VCaP (cell line): ENCODE measurements around the gene MUSTN1.

ENCODE experiments used
- H3K27ac ChIP-seq: fragments of 450-650 bp; 2 replicates; pipeline ENCODE4 v1.5.1; 2017
- TF ChIP-seq, protein P1 (sequence below): fragments of 450-650 bp; conservative IDR thresholded peaks from 2 replicates; pipeline ENCODE4 v1.5.1; 2017; ENCODE audit warnings: mild to moderate bottlenecking, moderate library complexity

The MUSTN1 gene

DNA sequence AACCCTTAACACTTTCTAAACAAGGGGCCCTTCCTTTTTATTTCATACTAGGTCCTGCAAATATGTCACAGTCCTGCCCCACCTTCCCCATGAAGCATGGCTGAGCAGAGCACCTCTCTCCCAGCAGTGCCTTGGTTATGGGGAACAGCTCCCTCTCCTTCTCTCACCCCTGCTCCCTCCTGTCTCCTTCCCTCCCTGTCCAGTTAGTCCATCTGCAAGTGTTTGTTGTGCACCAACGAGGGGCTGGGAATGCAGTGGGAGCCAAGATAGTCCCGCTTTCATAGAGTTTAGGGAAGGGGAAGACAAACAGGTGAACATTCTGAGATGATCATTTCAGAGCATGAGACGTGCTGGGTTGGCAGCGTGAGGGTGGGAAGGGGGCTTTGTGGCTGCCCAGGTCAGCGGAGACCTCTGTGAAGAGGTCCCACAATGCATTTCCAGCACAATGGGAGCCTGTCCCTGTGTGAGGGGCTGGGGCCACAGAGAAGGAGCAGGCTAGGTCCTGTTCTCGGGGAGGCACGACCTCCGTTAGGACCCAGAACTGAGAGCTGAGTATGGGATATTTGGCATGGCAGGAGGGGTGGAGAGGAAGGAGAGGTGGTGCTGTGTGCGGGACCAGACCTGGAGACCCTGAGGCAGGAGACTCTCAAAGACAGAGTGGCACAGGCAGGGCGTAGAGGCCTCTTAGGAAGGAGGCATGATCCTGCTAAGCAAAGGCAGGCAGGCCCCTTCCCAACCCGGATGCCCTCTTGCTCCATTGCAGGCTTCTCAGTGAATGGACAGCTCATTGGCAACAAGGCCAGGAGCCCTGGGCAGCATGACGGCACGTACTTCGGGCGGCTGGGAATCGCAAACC lies 45.7 kb downstream of the MUSTN1 start:
- TF ChIP-seq, protein P1, sequence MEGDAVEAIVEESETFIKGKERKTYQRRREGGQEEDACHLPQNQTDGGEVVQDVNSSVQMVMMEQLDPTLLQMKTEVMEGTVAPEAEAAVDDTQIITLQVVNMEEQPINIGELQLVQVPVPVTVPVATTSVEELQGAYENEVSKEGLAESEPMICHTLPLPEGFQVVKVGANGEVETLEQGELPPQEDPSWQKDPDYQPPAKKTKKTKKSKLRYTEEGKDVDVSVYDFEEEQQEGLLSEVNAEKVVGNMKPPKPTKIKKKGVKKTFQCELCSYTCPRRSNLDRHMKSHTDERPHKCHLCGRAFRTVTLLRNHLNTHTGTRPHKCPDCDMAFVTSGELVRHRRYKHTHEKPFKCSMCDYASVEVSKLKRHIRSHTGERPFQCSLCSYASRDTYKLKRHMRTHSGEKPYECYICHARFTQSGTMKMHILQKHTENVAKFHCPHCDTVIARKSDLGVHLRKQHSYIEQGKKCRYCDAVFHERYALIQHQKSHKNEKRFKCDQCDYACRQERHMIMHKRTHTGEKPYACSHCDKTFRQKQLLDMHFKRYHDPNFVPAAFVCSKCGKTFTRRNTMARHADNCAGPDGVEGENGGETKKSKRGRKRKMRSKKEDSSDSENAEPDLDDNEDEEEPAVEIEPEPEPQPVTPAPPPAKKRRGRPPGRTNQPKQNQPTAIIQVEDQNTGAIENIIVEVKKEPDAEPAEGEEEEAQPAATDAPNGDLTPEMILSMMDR, result no peak
- no peak overlapping the region for H3K27ac ChIP-seq

- TF ChIP-seq, protein P1, result no peak
Observed at GRCh38 chr3:52787672-52788625, 46.9 kb downstream of the MUSTN1 start.

DNA sequence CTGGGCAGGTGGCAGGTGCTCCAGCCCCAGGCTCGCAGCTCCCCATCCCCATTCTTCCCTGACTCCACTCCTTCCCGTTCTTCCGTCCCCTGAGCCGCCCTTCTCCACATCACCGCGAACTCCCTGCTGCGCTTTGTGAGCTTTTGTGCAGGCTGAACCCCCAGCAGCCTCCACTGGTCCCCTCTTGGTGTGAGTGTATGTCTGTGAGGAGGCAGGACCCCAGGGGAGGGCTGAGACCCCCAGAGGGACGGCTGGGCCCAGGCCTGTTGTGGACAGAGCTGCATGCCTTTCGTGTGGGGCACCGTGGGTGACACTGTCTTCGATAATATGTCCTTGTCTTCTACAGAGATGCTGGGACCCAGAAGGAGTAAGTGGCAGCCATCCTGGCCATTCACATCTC lies 47.6 kb downstream of the MUSTN1 start:
- TF ChIP-seq, protein P1, result no peak
- no peak overlapping the region for H3K27ac ChIP-seq

More at GRCh38 chr3:52787672-52788625, 46.9 kb downstream of the MUSTN1 start:
- no peak overlapping the region for H3K27ac ChIP-seq

DNA sequence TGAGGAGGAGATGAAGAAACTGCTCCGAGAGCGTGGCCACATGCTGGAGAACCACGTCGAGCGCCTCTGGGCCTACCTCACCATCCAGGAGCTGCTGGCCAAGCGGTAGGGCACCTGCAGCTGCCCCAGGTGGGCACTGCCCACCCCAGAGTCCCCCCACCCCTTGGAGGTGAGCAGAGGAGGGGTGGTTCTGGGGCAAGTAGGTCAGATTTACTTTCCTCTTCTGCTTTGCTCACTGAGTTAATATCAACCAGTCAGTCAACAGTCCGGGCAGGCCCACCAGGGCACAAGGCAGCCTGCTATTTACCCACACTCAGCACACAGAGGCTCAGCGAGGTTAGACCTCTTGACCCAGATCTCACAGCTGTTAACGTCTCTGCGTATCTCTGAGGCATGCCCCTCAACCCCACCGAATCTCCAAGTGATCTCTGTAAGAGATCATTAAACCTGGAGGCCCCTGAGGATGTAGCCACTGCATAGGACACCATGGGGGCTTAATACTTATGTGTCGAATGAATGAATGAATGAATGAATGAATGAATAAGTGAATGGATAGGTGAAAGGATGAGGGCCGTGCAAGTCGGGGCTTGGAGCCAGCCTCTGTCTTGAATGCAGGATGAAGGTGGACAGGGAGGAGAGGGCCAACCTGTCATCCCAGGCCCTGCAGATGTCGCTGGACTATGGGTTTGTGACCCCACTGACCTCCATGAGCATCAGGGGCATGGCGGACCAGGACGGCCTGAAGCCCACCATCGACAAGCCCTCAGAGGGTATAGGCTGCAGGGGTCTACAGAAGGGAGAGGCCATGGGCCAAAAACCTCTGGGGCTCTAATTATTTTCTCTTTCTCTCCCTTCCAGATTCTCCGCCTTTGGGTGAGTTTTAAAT lies 48.2 kb downstream of the MUSTN1 start:
- TF ChIP-seq, protein P1, result no peak
- no peak overlapping the region for H3K27ac ChIP-seq

DNA sequence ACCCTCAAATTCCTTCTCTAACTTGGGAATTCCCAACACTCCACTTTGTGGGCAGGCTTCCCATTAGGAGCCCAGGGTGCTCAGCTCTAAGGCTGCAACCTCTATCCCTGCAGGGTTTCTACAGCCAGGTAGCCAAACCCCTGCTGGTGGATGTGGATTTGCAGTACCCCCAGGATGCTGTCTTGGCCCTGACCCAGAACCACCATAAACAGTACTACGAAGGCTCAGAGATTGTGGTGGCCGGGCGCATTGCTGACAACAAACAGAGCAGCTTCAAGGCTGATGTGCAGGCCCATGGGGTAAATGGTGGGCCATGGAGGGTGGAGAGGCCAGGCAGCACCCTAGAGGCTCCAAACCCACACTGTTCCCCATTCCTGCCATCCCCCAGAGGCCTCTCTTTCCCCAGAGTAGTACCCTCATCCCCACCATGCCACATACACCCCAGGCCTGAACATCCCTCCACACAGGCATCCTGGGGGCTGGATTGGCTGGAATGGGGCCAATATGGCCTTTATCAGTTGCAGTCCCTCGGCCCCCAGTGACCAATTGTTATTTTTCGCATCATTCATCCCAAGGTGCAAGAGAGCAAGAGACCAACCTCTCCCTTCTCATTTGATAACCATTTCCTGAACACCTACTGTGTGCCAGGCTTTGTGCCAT lies 49.8 kb downstream of the MUSTN1 start:
- no peak overlapping the region for H3K27ac ChIP-seq
- TF ChIP-seq, protein P1, result no peak

DNA sequence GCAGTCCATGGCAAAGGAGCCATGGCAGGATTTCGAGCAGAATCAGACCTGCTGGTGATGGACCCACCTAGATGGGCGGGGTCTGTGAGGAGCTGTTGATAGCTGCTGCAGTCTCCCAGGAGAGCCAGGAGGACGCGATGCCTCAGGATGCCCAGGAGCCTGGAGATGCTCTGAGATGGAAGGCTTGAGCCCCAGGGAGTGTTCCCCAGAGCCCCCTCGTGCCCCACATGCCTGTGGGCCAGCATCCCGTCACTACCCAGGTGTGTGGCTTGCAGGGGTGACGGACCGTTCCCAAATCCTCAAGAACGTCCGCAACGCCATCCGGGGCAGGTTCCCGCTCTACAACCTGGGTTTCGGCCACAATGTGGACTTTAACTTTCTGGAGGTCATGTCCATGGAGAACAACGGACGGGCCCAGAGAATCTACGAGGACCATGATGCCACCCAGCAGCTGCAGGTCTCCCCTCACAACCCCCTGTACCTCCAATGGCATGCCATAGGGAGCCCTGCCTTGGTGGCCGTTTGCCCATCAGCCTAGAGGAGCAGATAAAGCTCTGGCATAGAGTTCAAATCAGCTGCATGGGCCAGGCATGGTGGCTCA lies 50.7 kb downstream of the MUSTN1 start:
- no peak overlapping the region for H3K27ac ChIP-seq
- TF ChIP-seq, protein P1, result no peak
